Measurements from ENCODE around the gene WWOX. TPM values are rescaled to one million over a fixed set of nuclear protein-coding genes. Genes with fewer than 3 reads are reported as not detected.

Gene WWOX
- total and polyA plus RNA-seq, 2 donors (not counting 3 experiments of a cell fraction or from before 2014, with no cell fraction given), result 6.2 to 12.5 TPM

DNA sequence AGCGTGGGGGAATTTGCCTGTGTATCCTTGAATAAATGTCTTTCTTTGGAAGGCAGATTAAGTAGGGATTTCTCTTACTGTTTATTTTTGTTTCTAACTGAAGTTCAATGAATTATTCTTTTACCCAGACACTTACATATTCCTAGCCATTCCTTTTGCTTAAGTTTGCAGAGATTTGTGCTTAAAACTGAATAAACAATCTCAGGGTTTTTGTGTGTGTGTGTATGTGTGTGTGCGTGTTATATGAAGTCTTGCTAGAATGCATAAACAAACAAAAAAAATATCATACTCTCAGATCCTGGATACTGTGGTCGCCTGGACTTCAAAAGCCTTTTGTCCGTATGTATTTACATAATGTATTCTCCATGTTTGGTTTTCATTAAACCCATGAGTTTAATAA, 828.3 kb downstream of the WWOX start:
- Histone ChIP-seq H2AFZ (ENCODE audit: low read depth, low read length) (no peak overlapping the region), H3K4me1 (ENCODE audit: control insufficient read depth, extremely low read depth, insufficient read depth, low read length) (no peaks in the 10 kb centered on the region), H3K4me3 (replicated peaks in 1 of 3; ENCODE audit: insufficient read depth in 1 of 3, low read depth in 1 of 3, low read length in 3 of 3) (no peak overlapping the region), H3K36me3 (ENCODE audit: control insufficient read depth in 2 of 2, extremely low read depth in 1 of 2, insufficient read depth in 2 of 2, low read length in 2 of 2) (no peaks in the 10 kb centered on the region), H3K9me1 (replicated peaks; ENCODE audit: control insufficient read depth, extremely low read depth, insufficient read depth, low read length) (no peaks in the 10 kb centered on the region), H3K4me2 (ENCODE audit: insufficient read depth, low read length) (no peak overlapping the region), H3K27me3 (ENCODE audit: control insufficient read depth in 2 of 2, insufficient read depth in 2 of 2, low read length in 2 of 2) (no peaks in the 10 kb centered on the region), H3K9ac (replicated peaks; ENCODE audit: extremely low read depth, insufficient read depth, low read length) (no peak overlapping the region), H3K9me3 (replicated peaks; ENCODE audit: control insufficient read depth, insufficient read depth, low read length) (peaks cover 2% of the 10 kb centered on the region), H3K79me2 (ENCODE audit: control insufficient read depth, insufficient read depth, low read length) (no peaks in the 10 kb centered on the region), H3K27ac (ENCODE audit: insufficient read depth, low read depth, low read length) (no peak overlapping the region), H4K20me1 (replicated peaks; ENCODE audit: control insufficient read depth, extremely low read depth, insufficient read depth, low read length) (no peaks in the 10 kb centered on the region)
- FAIRE-seq (no peak), DNase-seq (ENCODE audit: low read depth, low spot score) (no peak)
- BruUV-seq (replicated peaks), result no TSS peak
- TF ChIP-seq, protein P1, sequence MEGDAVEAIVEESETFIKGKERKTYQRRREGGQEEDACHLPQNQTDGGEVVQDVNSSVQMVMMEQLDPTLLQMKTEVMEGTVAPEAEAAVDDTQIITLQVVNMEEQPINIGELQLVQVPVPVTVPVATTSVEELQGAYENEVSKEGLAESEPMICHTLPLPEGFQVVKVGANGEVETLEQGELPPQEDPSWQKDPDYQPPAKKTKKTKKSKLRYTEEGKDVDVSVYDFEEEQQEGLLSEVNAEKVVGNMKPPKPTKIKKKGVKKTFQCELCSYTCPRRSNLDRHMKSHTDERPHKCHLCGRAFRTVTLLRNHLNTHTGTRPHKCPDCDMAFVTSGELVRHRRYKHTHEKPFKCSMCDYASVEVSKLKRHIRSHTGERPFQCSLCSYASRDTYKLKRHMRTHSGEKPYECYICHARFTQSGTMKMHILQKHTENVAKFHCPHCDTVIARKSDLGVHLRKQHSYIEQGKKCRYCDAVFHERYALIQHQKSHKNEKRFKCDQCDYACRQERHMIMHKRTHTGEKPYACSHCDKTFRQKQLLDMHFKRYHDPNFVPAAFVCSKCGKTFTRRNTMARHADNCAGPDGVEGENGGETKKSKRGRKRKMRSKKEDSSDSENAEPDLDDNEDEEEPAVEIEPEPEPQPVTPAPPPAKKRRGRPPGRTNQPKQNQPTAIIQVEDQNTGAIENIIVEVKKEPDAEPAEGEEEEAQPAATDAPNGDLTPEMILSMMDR (IDR thresholded peaks at IDR 0.05; ENCODE audit: extremely low read depth in 1 of 2, insufficient read depth in 1 of 2, low read depth in 1 of 2, low read length in 2 of 2), result no peak
- TF ChIP-seq POLR2AphosphoS5 (IDR thresholded peaks at IDR 0.05; ENCODE audit: insufficient read depth, low read depth, low read length) (no peak), GATA2 (IDR thresholded peaks at IDR 0.05; ENCODE audit: insufficient read depth, insufficient read length, low read depth, low read length) (no peak), JUN (IDR thresholded peaks at IDR 0.05; ENCODE audit: borderline replicate concordance, insufficient read depth, insufficient read length, low read depth) (no peak), EZH2 (IDR thresholded peaks at IDR 0.05; ENCODE audit: borderline replicate concordance, low read depth, low read length, severe bottlenecking) (no peak), POLR2A (IDR thresholded peaks at IDR 0.05; ENCODE audit: low read depth, low read length) (no peak)
- TF ChIP-seq, protein P2, sequence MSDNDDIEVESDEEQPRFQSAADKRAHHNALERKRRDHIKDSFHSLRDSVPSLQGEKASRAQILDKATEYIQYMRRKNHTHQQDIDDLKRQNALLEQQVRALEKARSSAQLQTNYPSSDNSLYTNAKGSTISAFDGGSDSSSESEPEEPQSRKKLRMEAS (IDR thresholded peaks at IDR 0.05; ENCODE audit: insufficient read depth, insufficient read length), result no peak
- CTCF ChIA-PET, result no interaction called here
- POLR2A ChIA-PET, result no interaction called here
- dilution Hi-C loops (cut with MboI; ENCODE audit: extremely low pct_ligation_motif_present, low sequenced_read_pairs) (no loop called here), intact Hi-C loops (cut with micrococcal nuclease) (no loop called here)
